ENCODE measurements around the gene POMGNT2. TPM values are rescaled to one million over a fixed set of nuclear protein-coding genes. Genes with fewer than 3 reads are reported as not detected.

The POMGNT2 gene
- total RNA-seq, 1 donor from 2014 or later, result 22.1 TPM

DNA sequence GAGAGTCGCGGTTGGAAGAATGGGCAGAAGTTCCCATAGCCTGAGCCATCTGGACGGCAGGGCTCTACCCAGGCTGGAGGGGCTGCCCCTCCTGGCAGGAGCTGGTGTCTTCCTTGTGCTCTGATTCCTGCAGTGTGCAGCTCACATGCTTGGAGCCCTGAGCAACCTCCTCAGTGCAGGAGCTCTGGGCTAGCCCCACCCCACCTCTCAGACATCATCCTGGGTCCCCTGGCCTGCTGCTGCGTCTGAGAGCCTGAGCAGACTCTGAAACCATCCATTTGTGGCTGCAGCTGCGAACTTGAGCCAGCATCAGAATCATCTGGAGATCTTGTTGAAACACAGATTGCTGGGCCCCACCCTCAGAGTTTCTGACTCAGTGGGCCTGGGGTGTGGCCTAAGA, 42.8 kb downstream of the POMGNT2 start:
- Histone ChIP-seq H3K4me3 (ENCODE audit: low read depth, low read length) (no peak overlapping the region), H3K27me3 (ENCODE audit: control insufficient read depth, insufficient read depth, low read length) (no peaks in the 10 kb centered on the region), H3K36me3 (ENCODE audit: control insufficient read depth, insufficient read depth, low read length) (no peaks in the 10 kb centered on the region)
- TF ChIP-seq, protein P1, sequence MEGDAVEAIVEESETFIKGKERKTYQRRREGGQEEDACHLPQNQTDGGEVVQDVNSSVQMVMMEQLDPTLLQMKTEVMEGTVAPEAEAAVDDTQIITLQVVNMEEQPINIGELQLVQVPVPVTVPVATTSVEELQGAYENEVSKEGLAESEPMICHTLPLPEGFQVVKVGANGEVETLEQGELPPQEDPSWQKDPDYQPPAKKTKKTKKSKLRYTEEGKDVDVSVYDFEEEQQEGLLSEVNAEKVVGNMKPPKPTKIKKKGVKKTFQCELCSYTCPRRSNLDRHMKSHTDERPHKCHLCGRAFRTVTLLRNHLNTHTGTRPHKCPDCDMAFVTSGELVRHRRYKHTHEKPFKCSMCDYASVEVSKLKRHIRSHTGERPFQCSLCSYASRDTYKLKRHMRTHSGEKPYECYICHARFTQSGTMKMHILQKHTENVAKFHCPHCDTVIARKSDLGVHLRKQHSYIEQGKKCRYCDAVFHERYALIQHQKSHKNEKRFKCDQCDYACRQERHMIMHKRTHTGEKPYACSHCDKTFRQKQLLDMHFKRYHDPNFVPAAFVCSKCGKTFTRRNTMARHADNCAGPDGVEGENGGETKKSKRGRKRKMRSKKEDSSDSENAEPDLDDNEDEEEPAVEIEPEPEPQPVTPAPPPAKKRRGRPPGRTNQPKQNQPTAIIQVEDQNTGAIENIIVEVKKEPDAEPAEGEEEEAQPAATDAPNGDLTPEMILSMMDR (IDR thresholded peaks at IDR 0.05; ENCODE audit: insufficient read depth, low read length, poor library complexity, severe bottlenecking), result no peak
- DNase-seq (ENCODE audit: low read depth), result no peak

DNA sequence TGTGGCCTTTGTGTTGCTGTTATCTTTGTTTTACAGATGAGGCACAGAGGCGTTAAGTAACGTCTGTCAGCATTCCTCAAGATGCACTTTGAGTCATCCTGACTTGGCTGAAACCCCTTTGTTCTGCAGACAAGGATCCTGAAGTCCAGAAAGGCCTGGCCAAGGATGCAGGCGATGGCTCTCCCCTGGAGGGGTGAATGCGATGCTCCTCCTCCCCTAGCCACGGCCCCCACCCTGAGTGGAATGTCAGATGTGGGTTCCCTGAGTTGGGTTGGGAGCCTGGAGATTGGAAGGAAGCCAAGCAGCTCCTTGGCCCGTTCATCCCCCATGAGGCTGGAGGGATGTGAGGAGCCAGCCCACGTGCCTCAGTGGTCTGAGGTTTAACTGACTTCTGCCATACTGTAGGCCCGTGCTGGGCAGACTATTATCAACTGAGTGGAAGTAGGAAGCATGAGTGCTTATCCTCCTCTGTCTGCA, 43.3 kb downstream of the POMGNT2 start:
- no peak for DNase-seq (ENCODE audit: low read depth)
- TF ChIP-seq, protein P1 (IDR thresholded peaks at IDR 0.05; ENCODE audit: insufficient read depth, low read length, poor library complexity, severe bottlenecking), result no peak
- Histone ChIP-seq H3K27me3 (ENCODE audit: control insufficient read depth, insufficient read depth, low read length) (no peaks in the 10 kb centered on the region), H3K36me3 (ENCODE audit: control insufficient read depth, insufficient read depth, low read length) (no peaks in the 10 kb centered on the region), H3K4me3 (ENCODE audit: low read depth, low read length) (no peak overlapping the region)

DNA sequence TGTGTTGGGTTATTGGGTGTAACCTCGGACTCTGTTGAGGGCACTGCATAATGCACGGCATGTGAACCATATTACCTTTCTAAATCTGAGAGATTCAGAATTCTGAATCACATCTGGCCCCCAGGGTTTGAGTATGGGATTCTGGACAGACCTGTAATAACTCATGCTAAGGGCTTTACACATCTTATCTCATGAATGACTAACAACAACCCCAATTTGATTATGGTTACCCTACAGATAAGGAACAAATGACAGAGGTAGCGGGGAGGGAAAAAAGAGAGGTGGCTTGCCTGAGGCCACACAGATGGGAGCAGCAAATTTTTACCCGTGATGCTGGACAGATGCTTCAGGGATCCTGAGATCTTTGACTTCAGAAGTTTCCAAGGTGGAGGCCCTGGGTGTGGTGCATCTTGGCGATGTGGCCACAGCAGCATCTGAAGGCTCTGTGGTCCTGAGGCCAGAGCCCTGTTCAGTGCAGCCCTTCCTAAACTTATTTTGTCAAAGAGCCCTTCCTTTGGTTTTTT, 43.8 kb downstream of the POMGNT2 start:
- H3K36me3 ChIP-seq (ENCODE audit: control insufficient read depth, insufficient read depth, low read length), result no peaks in the 10 kb centered on the region
- TF ChIP-seq, protein P1 (IDR thresholded peaks at IDR 0.05; ENCODE audit: insufficient read depth, low read length, poor library complexity, severe bottlenecking), result no peak
- DNase-seq (ENCODE audit: low read depth), result no peak

DNA sequence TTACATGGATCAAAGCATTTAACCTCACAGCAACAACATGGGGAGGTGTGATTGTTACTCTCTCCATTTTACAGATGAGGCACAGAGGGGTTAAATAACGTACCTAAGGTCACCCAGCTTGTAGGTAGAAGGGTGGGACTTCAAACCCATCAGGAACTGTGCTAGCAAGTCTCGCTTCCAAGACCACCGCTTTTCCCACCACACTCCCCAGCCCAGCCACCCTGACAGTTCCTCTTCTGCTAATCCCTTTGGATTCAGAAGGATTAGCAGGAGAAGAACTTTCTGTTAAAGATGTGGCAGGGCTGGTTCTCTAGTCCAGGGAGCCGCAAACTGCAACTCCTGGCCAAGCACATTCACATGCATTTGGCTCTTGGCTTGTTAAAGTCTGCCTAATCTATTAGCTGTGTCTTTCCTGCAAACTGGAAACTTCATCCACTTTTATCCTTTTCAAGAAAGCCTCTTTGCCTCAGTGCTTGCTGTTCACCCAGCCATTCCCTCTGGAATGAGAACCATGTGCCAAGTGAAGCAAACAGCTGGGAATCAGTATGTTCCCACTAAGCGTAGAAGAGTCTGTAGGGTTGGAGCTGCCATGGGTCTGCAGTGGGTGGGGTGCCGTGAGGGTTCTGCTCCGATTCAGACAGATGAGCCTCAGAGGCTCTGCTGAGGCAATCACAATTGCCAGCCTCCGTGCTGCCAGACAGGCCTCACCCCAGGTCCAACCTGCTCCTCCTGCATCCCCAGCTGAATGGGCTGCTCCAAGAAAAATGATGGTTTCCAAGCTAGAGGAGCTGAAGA, 44.6 kb downstream of the POMGNT2 start:
- TF ChIP-seq, protein P1 (IDR thresholded peaks at IDR 0.05; ENCODE audit: insufficient read depth, low read length, poor library complexity, severe bottlenecking), result no peak
- Histone ChIP-seq H3K36me3 (ENCODE audit: control insufficient read depth, insufficient read depth, low read length) (no peaks in the 10 kb centered on the region), H3K4me3 (ENCODE audit: low read depth, low read length) (no peak overlapping the region), H3K27me3 (ENCODE audit: control insufficient read depth, insufficient read depth, low read length) (no peaks in the 10 kb centered on the region)
- no peak for DNase-seq (ENCODE audit: low read depth)

More for the DNA sequence above, 43.8 kb downstream of the POMGNT2 start:
- Histone ChIP-seq H3K4me3 (ENCODE audit: low read depth, low read length) (no peak overlapping the region), H3K27me3 (ENCODE audit: control insufficient read depth, insufficient read depth, low read length) (no peaks in the 10 kb centered on the region)

DNA sequence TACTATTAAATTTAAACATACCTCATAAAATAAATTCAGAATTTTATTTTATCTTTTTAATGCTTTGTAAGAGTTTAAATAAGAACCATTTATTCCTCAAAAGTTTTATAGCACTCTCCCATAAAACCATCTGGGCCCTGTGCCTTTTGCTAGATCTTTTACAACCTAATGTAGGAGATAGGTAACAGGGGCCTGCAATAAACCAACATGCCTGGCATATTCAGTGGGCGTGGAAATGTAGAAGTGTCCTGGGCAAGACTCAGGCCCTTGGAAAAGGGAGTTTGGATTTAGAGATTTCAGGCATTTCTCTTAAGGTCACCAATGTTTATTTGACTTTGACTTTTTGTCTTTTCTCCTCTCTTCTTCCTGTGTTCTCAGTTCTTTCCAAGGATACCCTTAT, 46.4 kb downstream of the POMGNT2 start:
- H3K36me3 ChIP-seq (ENCODE audit: control insufficient read depth, insufficient read depth, low read length), result no peaks in the 10 kb centered on the region
- H3K4me3 ChIP-seq (ENCODE audit: low read depth, low read length), result no peak overlapping the region
- no peaks in the 10 kb centered on the region for H3K27me3 ChIP-seq (ENCODE audit: control insufficient read depth, insufficient read depth, low read length)
- TF ChIP-seq, protein P1 (IDR thresholded peaks at IDR 0.05; ENCODE audit: insufficient read depth, low read length, poor library complexity, severe bottlenecking), result no peak
- DNase-seq (ENCODE audit: low read depth), result no peak

Measured in kidney epithelial cell (primary cell).